Diencephalon (tissue), 1 donor: Measurements from ENCODE around the gene MS4A4A. TPM values are rescaled to one million over a fixed set of nuclear protein-coding genes. Genes with fewer than 3 reads are reported as not detected.

Source experiments
- total RNA-seq: library from RNA; depleted of rRNA; stranded (reverse); fragments of >200 nt; gene quantifications from one replicate; pipeline ENCODE4 v1.2.3, GENCODE V29; 2014

MS4A4A gene
- 2.1 TPM for total RNA-seq

GRCh38 chr11:60280412-60280811 is at the start of gene MS4A4A:
Gene MS4A4A (plus strand): TSS chr11:60280666. CDS start chr11:60280676, 10 bp downstream.

GRCh38 chr11:60242740-60243239 is 37.7 kb upstream of the MS4A4A start, which contains the start of gene MS4A4E:
Gene MS4A4E (minus strand): TSS chr11:60243137. CDS start chr11:60230055, 13,082 bp downstream.

GRCh38 chr11:60326955-60327354 is 46.5 kb downstream of the MS4A4A start, which contains the start of gene MS4A6E:
Gene MS4A6E (plus strand): TSS chr11:60327255. CDS start chr11:60334896, 7,641 bp downstream.

Other genes with a start within 250 kb of the MS4A4A start
- gene OOSP2, start 240.3 kb upstream of the MS4A4A start, total RNA-seq, result not detected
- gene MS4A3, start 224.0 kb upstream of the MS4A4A start, total RNA-seq, result 1.6 TPM
- under 0.01 TPM for gene MS4A2, start 192.0 kb upstream of the MS4A4A start, total RNA-seq
- 2.5 TPM for gene MS4A6A, start 97.6 kb upstream of the MS4A4A start, total RNA-seq
- gene MS4A4E, start 37.5 kb upstream of the MS4A4A start, total RNA-seq, result not detected
- not detected for gene MS4A6E, start 46.6 kb downstream of the MS4A4A start, total RNA-seq
- gene MS4A7, start 97.9 kb downstream of the MS4A4A start, total RNA-seq, result 2.1 TPM
- not detected for gene MS4A14, start 115.8 kb downstream of the MS4A4A start, total RNA-seq
- not detected for gene MS4A5, start 148.9 kb downstream of the MS4A4A start, total RNA-seq
- 0.23 TPM for gene MS4A1, start 175.2 kb downstream of the MS4A4A start, total RNA-seq
- not detected for gene MS4A12, start 212.1 kb downstream of the MS4A4A start, total RNA-seq
- gene MS4A13, start 234.7 kb downstream of the MS4A4A start, total RNA-seq, result not detected